Putamen (tissue), 1 donor: Measurements from ENCODE around the gene METTL4.
A peak's percentile ranks its signal among the peaks of the same experiment; 100 is the strongest.
"Not testable (repeated sequence)": the region's sequence is repeated elsewhere in the genome, so short reads cannot be mapped to it uniquely, and the experiment has no call there.

Experiments
- DNase-seq: peaks from one replicate; pipeline ENCODE4 v3.0.0-alpha.2; 2016; ENCODE audit warnings: low spot score

Gene METTL4

GRCh38 chr18:2564373-2564772 is 6.9 kb downstream of the METTL4 start:
- no peak for DNase-seq

- no peak for DNase-seq
Measured at GRCh38 chr18:2559249-2559648, 12.1 kb downstream of the METTL4 start.

- no peak for DNase-seq
Measured at GRCh38 chr18:2557536-2557935, 13.8 kb downstream of the METTL4 start.

GRCh38 chr18:2555895-2556294 is 15.4 kb downstream of the METTL4 start:
- no peak for DNase-seq

GRCh38 chr18:2554696-2555095 is 16.6 kb downstream of the METTL4 start:
- no peak for DNase-seq

GRCh38 chr18:2551425-2551824 is 19.9 kb downstream of the METTL4 start:
- DNase-seq, result no peak

- DNase-seq, result no peak
Measured at GRCh38 chr18:2549462-2549861, 21.8 kb downstream of the METTL4 start.

GRCh38 chr18:2547477-2548087 is 23.7 kb downstream of the METTL4 start:
- DNase-seq, result peak; percentile 23

- DNase-seq, result no peak
Measured at GRCh38 chr18:2545155-2545554, 26.1 kb downstream of the METTL4 start.

GRCh38 chr18:2541925-2542563 is 29.3 kb downstream of the METTL4 start:
- peak; percentile 3 for DNase-seq

GRCh38 chr18:2540575-2540974 is 30.7 kb downstream of the METTL4 start:
- no peak for DNase-seq

- no peak for DNase-seq
Measured at GRCh38 chr18:2538844-2539243, 32.5 kb downstream of the METTL4 start.

- DNase-seq, result peak; percentile 12
Measured at GRCh38 chr18:2538236-2538635, 33.1 kb downstream of the METTL4 start.

- DNase-seq, result no peak
Measured at GRCh38 chr18:2537296-2537695, 34.0 kb downstream of the METTL4 start.

GRCh38 chr18:2536493-2536892 is 34.8 kb downstream of the METTL4 start:
- DNase-seq, result no peak

GRCh38 chr18:2536063-2536462 is 35.2 kb downstream of the METTL4 start:
- DNase-seq, result no peak

GRCh38 chr18:2535419-2535910 is 35.8 kb downstream of the METTL4 start:
- DNase-seq, result no peak

GRCh38 chr18:2534906-2535305 is 36.4 kb downstream of the METTL4 start:
- DNase-seq, result no peak

- no peak for DNase-seq
Measured at GRCh38 chr18:2532797-2533196, 38.5 kb downstream of the METTL4 start.

GRCh38 chr18:2531751-2532150 is 39.6 kb downstream of the METTL4 start:
- DNase-seq, result no peak

GRCh38 chr18:2529154-2529553 is 42.2 kb downstream of the METTL4 start:
- DNase-seq, result no peak

- DNase-seq, result no peak
Measured at GRCh38 chr18:2526329-2526728, 45.0 kb downstream of the METTL4 start.

- DNase-seq, result not testable (repeated sequence)
Measured at GRCh38 chr18:2524794-2525198, 46.5 kb downstream of the METTL4 start.

- no peak for DNase-seq
Measured at GRCh38 chr18:2522112-2522511, 49.2 kb downstream of the METTL4 start.
